GM18870 (cell line): ENCODE results near the gene UBA5.

ENCODE experiments used
- ATAC-seq: cut with Tn5 transposase; IDR thresholded peaks from one replicate; pipeline ENCODE4 v1.9.1; 2021; ENCODE audit warnings: moderate library complexity; ENCODE audit not compliant: unreplicated experiment

Gene UBA5

GRCh38 chr3:132652640-132653270 is 7.4 kb upstream of the UBA5 start:
- ATAC-seq, result no peak

GRCh38 chr3:132654190-132654589 is 5.9 kb upstream of the UBA5 start:
- no peak for ATAC-seq

- no peak for ATAC-seq
These were observed 5.4 kb upstream of the UBA5 start for GRCh38 chr3:132654721-132655120.

- no peak for ATAC-seq
These were observed 4.7 kb upstream of the UBA5 start for GRCh38 chr3:132655471-132655870.

GRCh38 chr3:132657869-132658747 is 2.0 kb upstream of the UBA5 start:
- ATAC-seq, result no peak

GRCh38 chr3:132659000-132659364 is 1.1 kb upstream of the UBA5 start:
- ATAC-seq, result peak; percentile 3

GRCh38 chr3:132659365-132660051 is 621 bp upstream of the UBA5 start, which contains the start of gene ACAD11:
Gene ACAD11, minus strand, starts transcription at chr3:132659809. Its CDS starts 58 bp downstream, at chr3:132659751.
- peak; percentile 49 for ATAC-seq

- peak; percentile 3 for ATAC-seq
These were observed 612 bp downstream of the UBA5 start for GRCh38 chr3:132660811-132661070.

- ATAC-seq, result no peak
These were observed 972 bp downstream of the UBA5 start for GRCh38 chr3:132661101-132661500.

- ATAC-seq, result no peak
These were observed 2.1 kb downstream of the UBA5 start for GRCh38 chr3:132662212-132662611.

- no peak for ATAC-seq
These were observed 5.2 kb downstream of the UBA5 start for GRCh38 chr3:132665230-132665745.

- no peak for ATAC-seq
These were observed 9.2 kb downstream of the UBA5 start for GRCh38 chr3:132669256-132669777.

- ATAC-seq, result no peak
These were observed 15.3 kb downstream of the UBA5 start for GRCh38 chr3:132675408-132675807.

- ATAC-seq, result no peak
These were observed 19.8 kb downstream of the UBA5 start for GRCh38 chr3:132679911-132680310.

- ATAC-seq, result no peak
These were observed 21.3 kb downstream of the UBA5 start for GRCh38 chr3:132681421-132681820.

GRCh38 chr3:132682201-132682600 is 22.1 kb downstream of the UBA5 start:
- no peak for ATAC-seq

GRCh38 chr3:132690040-132690439 is 29.9 kb downstream of the UBA5 start:
- ATAC-seq, result no peak

GRCh38 chr3:132694991-132695390 is 34.9 kb downstream of the UBA5 start:
- no peak for ATAC-seq

GRCh38 chr3:132695422-132695821 is 35.3 kb downstream of the UBA5 start:
- ATAC-seq, result no peak

GRCh38 chr3:132703733-132704132 is 43.6 kb downstream of the UBA5 start:
- ATAC-seq, result no peak

- no peak for ATAC-seq
These were observed 49.6 kb downstream of the UBA5 start for GRCh38 chr3:132709761-132710160.

- no peak for ATAC-seq
These were observed 50.2 kb downstream of the UBA5 start for GRCh38 chr3:132710311-132710710.
